LNCaP clone FGC (cell line): ENCODE results near the gene GALNT14.
A peak's percentile ranks its signal among the peaks of the same experiment; 100 is the strongest.

Source experiments
- DNase-seq: peaks from one replicate; pipeline ENCODE4 v3.0.0-alpha.2; 2011; ENCODE audit warnings: low read depth
- H3K4me3 ChIP-seq: 2 replicates; pipeline ENCODE4 v1.5.1; 2011; ENCODE audit warnings: mild to moderate bottlenecking, low read depth, low read length, control low read depth
- TF ChIP-seq, protein P1 (sequence below): IDR thresholded peaks from 2 replicates; pipeline ENCODE4 v1.5.1; 2012; ENCODE audit warnings: mild to moderate bottlenecking; ENCODE audit not compliant: control insufficient read depth, insufficient read depth; ENCODE audit errors: extremely low read depth

GALNT14 gene

DNA sequence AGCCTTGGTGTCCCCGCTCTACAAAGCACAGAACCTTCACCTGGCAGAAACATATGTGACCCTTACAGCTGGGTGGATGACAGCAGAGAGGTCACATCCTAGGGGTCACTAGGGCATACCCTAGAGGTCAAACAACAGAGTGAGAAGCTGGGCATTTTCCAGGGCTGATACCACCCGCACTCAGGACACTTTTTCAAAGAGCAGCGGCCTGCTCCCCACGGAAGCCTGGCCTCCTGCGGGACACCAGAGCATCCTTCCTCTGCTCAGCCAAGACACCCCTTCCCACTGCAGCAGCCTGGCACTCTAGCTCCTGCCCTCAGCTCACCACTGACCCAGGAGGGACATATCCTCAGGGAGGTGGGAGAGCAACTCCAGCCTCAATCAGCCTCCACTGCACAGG lies 86.0 kb downstream of the GALNT14 start:
- TF ChIP-seq, protein P1, sequence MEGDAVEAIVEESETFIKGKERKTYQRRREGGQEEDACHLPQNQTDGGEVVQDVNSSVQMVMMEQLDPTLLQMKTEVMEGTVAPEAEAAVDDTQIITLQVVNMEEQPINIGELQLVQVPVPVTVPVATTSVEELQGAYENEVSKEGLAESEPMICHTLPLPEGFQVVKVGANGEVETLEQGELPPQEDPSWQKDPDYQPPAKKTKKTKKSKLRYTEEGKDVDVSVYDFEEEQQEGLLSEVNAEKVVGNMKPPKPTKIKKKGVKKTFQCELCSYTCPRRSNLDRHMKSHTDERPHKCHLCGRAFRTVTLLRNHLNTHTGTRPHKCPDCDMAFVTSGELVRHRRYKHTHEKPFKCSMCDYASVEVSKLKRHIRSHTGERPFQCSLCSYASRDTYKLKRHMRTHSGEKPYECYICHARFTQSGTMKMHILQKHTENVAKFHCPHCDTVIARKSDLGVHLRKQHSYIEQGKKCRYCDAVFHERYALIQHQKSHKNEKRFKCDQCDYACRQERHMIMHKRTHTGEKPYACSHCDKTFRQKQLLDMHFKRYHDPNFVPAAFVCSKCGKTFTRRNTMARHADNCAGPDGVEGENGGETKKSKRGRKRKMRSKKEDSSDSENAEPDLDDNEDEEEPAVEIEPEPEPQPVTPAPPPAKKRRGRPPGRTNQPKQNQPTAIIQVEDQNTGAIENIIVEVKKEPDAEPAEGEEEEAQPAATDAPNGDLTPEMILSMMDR: no peak
- DNase-seq: no peak
- H3K4me3 ChIP-seq: no peak overlapping the region

DNA sequence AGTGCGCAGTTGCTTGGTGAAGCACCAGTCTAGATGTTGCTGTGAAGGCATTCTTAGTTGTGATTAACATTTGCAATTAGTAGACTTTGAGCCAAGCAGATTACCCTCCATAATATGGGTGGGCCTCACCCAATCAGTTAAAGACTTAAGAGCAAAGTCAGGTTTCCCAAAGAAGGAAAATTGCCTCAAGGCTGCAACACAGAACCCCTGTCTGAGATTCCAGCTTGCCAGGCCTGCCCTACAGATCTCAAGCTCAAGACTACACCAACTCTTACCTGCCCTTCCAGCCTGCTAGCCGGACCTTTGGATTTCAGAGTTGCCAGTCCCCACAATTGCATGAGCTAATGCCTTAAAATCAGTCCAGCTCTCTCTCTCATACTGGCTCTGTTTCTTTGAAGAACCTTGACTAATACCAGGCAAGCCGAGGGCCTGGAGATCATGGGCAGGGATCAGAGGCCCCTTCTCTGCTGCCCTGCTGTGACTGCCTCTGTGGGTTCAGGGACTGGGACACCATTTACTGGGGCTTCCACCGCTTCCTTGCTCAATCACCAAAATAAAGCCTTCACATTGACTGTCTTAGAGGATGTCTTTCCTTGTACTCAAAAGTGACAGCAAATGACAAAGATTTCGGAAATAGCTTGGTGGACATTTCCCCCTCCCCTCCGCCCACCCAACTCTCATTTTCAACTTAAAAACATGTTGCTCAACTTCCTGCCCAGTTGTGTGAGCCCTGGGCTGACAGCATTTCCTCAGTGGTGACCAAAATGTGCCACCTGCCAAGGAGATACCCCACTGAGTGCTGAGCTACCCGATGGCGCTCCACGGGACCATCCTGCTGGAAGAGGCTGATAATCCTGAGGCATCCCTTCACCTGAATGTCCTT lies 86.7 kb downstream of the GALNT14 start:
- no peak overlapping the region for H3K4me3 ChIP-seq
- no peak for DNase-seq
- TF ChIP-seq, protein P1: no peak

DNA sequence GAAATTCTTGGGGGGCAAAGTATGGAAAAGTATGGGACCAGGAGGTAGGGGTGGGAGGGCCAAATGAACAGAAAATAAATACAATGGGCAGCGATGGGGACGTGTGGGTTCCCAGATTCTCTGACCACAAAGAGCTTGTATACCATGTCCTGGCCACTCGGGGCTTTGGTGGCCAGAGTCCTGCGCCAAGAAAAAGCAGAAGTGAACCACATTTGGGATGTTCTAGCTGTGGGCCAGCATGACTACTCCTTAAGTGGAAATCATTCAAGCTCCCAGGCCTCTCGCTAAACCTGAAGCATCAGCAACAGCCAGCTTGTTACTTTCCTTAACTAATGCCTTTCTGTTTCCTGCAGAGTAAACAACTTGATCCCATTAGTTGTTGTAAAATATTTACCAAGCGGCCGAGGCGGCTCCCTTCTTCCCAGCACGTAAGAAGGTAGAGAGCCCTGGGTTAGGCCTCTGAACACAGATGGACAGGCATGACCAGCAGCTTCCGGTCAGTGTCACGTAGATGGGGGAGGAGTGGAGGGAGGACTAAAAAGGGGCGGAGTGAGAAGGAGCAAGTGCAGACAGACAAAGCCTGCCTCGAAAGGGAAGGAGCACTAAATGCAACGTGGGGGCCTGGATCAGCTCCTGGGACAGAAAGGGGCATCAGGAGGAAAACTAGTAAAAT lies 88.2 kb downstream of the GALNT14 start:
- TF ChIP-seq, protein P1: no peak
- peak; percentile 45 for DNase-seq
- H3K4me3 ChIP-seq: no peak overlapping the region

DNA sequence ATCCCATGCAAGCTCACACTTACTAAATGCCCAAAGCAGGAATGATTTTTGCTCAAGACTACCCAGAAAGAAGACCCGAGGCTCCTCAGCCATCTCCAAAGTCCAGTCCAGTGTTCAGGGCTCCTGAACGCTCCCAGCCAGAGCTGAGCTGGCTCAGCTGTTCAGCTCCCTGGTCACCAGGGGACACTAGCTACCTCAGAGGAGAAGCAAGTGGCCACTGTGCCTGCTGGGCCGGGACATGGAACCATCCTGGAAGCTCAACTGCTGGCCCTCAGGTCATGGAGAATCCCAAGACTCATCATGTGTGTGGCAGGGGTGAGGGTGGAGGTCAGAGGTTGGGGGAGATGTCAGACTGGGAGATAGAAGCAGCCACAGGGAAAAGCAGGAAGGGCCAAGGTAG lies 89.0 kb downstream of the GALNT14 start:
- DNase-seq: no peak

DNA sequence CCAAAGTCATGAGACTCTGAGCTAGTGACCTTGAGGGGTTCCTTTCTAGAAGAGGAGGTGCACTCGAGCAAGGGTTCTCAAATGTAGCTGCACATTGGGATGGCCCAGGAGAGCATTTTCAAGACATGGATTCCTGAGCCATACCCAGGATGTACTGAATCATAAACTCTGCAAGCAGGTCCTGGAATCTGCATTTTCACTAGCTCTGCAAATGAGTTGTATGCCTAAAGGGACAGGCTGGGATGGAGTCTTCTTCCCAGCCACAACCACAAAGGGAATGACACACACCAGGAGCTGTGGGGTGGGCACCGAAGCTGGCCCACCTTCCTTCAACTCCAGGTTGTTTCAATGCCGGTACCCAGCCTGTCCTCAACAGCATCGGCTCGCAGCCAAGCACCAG lies 90.6 kb downstream of the GALNT14 start:
- DNase-seq: no peak
- H3K4me3 ChIP-seq: no peak overlapping the region
- TF ChIP-seq, protein P1: no peak

More for the DNA sequence above, 89.0 kb downstream of the GALNT14 start:
- TF ChIP-seq, protein P1: peak; percentile 27
- no peak overlapping the region for H3K4me3 ChIP-seq

DNA sequence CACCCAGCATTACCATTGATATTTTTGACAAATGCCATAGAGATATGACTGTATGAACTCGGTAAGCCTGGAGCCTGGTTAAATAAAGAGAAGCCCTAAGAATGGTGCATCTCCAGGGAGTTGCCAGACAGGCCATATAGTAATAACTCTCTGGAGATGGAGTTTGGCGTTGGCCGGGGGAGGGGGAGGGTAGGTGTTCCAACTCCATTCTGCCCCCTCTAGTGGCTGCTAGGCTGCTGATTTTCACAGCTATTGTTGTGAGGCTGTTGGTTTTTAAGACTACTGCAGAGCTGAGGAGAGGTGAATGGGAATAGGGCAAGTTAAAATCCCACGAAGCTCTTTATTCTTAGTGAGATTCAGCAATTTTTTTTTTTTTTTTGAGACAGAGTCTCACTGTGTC lies 99.9 kb downstream of the GALNT14 start:
- TF ChIP-seq, protein P1: peak; percentile 37
- no peak overlapping the region for H3K4me3 ChIP-seq
- DNase-seq: peak; percentile 4
